ENCODE results near the gene KCTD21.
"Not testable (repeated sequence)": the region's sequence is repeated elsewhere in the genome, so short reads cannot be mapped to it uniquely, and the experiment has no call there.

The KCTD21 gene, protein sequence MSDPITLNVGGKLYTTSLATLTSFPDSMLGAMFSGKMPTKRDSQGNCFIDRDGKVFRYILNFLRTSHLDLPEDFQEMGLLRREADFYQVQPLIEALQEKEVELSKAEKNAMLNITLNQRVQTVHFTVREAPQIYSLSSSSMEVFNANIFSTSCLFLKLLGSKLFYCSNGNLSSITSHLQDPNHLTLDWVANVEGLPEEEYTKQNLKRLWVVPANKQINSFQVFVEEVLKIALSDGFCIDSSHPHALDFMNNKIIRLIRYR

DNA sequence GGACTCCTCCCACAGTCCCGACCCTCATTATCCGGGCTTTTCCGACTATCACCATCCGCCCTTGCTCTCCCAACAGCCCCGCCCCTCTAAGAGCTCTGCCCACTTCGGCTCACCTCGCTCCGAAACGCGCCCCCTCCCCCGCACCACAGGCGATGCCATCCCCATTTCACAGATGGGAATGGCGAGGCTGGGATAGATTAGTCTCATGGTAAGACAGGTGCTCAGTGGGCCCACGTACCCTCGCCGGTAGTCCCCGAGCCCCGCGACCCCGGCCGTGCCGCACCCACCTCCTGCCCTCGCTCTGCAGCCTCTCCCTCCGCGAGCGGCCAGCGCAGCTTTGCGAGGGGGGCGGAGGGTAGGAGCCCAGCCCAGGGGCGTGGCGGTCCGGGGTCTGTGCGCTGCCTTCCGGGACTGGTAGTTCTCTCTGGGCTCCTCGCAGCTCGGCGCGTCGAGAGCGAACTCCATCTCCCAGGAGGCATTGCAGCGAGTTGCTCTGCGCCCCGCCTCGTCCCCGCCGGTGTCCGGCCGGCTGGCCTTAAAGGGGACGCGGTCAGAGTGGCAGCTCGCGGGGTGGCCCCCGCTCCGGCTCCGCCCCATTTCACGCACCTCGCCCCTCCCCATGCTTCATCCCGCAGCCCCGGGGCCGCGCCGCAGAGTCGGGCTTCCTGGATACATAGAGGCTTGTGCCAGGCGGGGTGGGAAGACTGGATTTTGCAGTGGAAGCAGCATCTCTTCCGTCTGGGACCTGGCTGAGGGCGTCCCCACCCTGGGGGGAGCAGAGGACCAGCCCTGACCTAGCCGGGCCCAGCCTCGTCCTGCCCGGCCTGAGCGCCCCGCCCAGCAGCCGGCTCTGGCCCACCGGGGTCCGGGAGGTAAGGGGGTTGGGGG lies at the start of gene KCTD21, which contains the start of gene USP35:
Gene KCTD21 (minus strand): TSS at position 341 of the 888 bp plus-strand sequence. CDS start 14,072 bp downstream, outside the sequence.
Gene USP35 (plus strand): TSS at position 634 of the 888 bp plus-strand sequence. CDS start 7,327 bp downstream, outside the sequence.
- FAIRE-seq, result peak; percentile 84

DNA sequence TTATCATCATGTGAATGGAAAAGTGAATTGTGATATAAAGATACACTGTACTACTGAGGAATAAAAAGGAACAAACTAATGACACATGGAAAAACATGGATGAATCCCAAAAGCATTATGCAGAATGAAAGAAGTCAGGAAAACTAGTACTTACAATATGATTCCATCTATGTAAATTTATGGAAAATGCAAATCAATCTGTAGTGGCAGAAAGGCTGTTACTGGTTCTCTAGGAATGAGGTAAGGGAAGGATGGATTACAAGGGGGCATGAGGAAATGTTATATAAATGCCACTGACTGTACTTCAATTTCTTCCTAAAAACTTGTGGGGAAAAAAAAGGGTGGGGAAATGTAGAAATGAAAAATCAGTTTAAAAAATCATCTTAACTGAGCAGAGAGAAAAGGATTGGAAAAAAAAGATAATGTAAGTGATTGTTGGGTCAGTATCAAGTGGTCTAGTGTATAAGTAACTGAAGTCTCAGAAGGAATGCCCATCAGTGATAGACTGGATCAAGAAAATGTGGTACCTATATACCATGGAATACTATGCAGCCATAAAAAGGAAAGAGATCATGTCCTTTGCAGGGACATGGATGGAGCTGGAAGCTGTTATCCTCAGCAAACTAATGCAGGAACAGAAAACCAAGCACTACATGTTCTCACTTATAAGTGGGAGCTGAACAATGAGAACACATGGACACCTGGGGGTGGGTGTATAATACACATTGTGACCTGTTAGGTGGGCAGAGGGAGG lies 49.0 kb upstream of the KCTD21 start:
- no peak for FAIRE-seq

DNA sequence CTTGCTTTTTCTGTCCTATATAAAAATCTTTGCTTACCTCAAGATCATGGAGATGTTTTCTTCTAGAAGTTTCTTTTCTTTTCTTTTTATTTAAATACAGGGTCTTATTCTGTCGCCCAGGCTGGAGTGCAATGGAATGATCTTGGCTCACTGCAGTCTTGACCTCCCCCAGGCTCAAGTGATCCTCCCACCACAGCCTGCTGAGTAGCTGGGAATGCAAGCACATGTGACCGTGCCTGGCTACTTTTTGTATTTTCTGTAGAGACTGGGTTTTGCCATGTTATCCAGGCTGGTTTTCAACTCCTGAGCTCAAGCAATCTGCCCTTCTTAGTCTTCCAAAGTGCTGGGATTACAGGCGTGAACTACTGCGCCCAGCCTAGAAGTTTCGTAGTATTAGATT lies 45.6 kb upstream of the KCTD21 start:
- FAIRE-seq, result no peak

DNA sequence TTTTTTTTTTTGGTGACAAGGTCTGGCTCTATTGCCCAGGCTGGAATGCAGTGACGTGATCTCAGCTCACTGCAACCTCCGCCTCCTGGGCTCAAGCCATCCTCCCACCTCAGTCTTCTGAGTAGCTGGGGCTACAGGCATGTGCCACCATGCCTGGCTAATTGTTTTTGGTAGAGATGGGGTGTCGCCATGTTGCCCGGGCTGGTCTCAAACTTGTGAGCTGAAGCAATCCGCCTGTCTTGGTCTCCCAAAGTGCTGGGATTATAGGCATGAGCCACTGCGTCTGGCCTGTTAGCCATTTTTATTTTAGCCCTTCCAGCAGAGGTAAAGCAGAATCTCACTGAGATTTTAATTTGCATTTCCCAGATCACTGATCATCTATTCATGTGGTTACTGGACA lies 44.6 kb upstream of the KCTD21 start:
- FAIRE-seq, result not testable (repeated sequence)

DNA sequence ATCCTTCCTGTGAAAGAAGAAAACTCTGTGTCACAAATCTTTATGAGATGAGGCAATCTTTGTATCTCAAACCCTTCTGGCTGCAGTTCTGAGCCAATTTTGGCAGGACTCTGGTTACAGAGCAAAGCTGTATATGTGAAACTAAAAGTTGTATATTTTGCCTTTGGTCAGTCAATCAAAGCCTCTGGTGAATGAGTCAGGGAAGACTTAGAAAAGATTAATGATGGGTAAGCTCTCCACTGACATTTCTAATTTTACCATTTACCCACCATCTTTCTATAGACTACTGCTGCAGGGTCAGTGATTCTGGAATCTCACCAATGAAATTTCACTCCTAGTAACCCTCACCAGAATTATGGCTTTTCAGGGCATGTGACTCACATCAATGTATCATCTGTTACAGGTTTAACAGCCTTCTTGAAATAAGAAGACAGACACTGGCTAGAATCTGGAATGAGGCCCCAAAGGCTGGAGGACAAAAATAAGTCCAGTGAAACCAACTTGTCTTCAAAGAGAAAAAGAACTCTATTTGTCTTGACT lies 43.6 kb upstream of the KCTD21 start:
- no peak for FAIRE-seq

DNA sequence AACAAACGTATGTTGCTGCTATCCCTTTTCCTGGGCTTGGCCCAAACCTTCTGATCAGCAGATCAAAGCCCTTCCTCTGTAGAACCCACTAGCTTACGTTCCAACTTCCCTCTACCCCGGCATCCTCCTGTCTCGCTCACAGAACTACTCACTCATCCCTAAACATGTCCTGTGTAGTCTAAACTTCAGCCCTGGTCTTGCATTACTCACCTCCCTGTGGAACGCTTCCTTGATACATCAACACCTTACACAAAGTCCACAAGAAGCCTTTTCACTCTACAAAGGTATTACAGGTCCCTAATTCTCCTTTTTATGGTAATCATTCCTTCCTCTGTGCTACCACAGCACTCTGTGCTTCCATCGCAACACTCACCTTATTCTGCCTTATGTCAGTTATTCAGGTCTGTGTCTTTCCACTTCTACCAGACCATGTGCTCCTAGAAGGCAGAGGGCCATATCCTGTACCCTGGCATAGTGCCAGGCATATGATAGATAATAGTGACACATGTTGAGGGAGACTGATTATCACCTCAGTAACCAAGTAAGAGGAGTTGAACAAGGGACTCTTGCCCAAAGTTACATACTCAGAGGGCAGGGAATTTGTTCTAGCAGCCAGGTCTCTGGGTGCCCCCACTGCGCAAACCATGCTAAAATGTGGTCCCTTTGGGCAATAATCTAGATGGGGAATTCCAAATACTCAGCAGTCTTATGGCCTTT lies 41.9 kb upstream of the KCTD21 start:
- no peak for FAIRE-seq

DNA sequence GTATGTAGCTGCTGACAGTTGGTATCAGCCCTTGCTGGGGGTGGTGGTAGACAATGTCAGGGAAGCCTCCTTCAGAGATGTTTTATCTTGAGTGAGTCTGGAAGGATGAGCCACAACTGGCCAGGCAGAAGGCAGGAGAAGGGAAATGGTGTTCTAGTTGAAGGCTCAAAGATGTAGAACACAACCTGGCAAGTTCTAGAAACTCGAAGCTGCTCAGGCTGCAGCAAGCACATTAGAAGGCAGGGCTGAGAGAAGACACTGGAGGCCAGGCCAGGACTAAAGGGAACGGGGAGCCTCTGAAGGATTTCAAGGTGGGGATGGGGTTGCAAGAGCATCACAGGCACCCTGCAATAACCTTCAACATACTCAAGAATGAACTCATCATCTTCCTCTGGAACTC lies 40.7 kb upstream of the KCTD21 start:
- no peak for FAIRE-seq

DNA sequence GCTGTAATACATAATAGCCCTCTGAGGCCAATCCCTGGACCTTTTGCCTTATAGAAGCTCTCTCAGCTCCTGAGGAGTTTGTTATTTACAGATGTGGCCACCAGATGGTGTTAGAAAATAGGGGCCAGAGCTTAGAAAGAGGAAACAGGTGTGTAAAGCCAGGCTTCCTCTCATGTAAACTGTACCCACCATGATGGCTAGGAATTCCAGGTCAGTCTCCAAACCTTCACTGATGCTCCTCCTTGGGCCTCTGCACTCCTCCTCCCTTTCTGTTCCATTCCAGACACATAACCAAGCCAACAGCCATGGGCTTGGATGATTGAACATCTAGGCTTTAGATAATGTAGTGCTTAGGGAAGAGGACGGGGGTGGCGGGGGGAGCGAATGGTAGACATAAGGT lies 40.0 kb upstream of the KCTD21 start:
- FAIRE-seq, result no peak

DNA sequence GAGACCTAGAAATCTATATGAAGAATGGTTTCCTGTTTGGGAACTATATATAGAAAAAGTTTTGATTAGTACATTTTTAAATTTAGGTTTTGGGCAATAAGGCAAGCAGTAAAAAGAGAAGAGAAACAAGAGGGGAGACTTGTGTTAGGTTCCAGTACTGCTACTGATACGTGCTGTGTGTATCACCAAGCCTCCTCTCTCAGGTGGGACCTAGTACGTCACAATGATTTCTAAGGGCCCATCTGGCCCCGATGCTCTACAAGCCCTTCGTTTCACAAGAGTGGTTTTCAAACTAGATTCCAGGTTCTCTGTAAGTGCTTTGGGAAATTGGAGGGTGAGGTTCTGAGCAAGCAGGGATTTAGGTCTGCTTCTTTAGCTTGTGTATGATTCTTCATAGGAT lies 39.5 kb upstream of the KCTD21 start:
- no peak for FAIRE-seq

DNA sequence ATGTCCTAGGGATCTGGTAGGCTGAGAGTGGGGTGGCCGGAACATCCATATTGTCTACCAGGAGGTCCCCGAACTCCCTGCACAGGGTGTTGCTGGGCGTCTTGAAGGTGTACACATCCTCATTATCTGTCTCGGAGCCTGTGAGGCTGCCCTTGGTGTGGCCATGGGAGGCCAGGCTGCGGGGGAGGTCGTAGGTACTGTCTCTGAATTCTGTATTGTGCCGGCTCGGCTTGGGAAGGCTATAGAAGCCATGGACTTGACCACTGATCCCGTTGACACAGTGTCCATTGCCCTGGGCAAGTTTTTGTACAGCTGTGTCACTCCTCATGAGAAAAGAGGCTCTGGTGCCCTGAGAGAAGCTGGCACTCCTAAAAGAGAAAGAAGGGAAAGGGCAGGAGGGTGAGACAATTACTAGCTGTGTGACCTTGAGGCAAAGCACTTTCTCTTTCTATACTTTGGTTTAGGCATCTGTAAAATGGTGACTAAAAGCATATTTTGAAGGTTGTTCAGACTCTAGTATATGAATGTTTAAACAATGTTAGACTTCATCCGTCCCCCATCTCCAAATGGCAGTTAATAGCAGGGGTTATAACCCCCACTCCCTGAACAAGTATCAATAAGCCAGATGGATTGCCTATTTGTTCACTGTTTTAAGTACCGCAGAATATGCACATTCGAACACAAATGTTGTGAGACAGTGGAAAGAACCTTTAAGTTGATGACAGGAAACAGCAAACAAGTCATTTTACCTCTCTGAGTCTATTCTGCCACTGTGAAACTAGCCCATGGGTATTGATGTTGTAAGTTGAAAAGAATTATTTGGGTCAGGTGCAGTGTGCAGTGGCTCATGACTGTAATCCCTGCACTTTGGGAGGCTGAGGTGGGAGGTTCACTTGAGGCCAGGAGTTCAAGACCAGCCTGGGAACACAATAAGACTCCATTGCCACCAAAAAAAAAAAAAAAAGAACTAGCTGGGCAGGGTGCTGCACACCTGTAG lies 38.6 kb upstream of the KCTD21 start:
- no peak for FAIRE-seq

DNA sequence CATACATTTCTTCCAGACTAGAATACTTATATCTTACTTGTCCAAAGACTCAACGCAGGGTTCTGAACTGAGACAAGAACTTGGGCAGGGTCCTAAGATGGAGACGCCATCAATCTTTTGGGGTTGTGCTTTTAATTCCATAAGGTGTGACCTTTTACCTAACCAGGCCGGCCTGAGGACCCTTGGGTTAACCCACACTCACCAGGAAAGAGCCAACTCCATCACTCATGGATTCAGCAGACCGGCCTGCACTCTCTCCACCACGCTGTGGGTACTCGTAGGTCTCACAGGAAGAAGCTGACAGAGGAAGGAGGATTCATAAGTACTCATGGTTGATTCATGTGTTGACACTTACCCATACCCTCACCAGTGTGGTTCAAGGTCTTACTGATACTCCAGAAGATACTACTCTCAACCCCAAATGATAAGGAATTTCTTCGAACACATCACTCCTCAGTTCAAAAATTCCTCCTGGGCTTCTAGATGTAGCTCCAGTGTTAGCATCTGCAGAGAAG lies 36.5 kb upstream of the KCTD21 start:
- FAIRE-seq, result no peak

DNA sequence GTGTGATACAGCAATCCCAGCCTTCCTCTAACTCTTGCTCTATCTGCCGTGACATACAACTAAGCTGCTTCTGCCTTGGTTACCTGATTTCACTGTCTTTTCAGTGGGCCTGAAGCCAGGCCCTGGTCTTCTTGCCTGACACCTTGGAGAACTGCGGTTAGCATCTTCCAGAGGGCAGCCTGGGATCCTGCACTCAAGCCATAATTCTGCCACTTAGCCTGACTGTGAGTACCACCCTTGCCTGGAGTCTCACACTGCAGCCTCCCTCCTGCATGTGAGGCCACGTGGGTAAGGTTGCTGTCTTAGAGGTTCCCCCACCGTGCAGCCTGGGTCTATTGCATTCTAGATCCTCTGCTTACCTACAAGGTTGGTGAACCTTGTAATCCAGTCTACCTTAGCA lies 36.1 kb upstream of the KCTD21 start:
- no peak for FAIRE-seq

DNA sequence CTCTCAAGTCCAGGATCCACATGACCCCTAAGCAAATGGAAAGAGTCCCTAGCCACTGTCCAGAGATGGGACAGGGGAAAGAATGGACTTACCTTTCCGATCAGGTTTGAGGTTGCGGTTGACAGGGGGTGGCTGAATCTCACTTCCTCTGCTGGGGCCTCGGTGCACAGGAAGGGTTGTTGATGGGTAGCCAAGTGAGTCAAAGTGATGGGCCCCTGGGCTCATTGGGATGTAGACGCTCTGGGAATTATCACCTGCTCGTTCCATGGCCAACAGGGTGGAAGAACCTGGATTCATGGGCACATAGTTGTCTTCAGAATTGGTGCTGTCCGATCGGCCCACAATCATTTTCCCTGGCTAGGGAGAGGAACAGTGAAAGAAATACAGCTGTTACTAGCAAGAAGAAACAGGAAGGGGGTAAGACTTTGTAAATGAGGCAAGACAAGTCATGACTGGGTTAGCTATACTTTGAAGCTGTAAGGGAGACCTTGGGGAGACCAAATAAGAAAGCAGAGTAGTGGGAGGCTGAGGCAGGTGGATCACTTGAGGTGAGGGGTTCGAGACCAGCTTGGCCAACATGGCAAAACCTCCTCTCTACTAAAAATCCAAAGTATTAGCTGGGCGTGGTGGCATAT lies 35.0 kb upstream of the KCTD21 start:
- no peak for FAIRE-seq

DNA sequence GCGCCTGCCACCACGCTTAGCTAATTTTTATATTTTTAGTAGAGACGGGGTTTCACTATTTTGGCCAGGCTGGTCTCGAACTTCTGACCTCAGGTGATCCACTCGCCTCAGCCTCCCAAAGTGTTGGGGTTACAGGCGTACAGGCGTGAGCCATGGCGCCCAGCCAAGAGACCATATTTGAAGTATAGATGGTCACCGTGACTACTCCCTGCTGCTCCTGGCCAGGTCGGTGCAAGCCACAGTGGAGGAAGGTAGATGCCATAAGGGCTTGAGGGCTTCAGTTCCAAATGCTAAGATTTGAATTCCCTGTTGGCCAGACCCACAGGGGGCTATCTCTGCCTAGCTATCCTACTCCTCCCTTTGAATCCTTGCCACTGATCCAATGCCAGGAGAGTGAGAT lies 34.3 kb upstream of the KCTD21 start:
- not testable (repeated sequence) for FAIRE-seq

DNA sequence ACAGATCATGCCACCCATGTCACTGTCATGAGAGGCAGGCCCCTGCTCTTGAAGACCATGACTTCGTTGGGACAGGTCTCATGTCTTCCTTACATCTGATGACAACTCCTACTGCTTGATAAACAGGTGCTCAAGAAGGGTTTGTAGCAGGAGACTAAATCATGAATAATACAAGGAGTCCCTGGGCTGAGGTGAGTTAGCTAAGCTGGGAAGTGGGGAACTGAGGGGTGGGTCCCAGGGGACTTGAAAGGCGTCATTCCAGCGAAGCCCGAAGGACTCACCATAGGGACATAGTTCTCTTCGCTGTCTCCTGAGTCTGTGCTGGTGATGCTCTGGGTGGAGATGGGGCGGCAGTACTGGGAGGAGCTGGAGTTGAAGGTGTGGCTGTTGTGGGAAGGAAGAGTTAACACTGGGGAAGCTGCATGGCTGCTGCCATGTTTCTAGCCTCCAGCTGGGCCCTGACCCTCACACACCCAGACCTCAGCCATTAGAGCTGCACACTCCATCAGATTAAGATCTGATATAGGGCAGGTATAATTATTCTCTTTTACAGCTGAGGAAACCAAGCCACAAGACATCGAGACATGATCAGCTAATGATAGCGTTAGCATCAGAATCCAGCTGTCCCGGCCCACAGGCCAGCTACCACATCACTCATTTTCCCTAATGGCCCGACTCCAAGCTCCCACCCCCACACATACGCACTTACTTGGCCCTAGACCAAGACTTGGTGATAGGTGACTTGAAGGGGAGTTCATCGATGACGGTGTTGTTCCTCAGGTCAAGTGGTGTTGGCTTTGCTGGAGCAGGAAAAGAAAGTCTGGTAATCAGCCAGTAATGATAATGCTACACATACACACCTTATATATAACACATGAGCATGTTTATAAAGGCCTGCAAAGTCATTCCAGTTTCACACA lies 33.2 kb upstream of the KCTD21 start:
- FAIRE-seq, result no peak

DNA sequence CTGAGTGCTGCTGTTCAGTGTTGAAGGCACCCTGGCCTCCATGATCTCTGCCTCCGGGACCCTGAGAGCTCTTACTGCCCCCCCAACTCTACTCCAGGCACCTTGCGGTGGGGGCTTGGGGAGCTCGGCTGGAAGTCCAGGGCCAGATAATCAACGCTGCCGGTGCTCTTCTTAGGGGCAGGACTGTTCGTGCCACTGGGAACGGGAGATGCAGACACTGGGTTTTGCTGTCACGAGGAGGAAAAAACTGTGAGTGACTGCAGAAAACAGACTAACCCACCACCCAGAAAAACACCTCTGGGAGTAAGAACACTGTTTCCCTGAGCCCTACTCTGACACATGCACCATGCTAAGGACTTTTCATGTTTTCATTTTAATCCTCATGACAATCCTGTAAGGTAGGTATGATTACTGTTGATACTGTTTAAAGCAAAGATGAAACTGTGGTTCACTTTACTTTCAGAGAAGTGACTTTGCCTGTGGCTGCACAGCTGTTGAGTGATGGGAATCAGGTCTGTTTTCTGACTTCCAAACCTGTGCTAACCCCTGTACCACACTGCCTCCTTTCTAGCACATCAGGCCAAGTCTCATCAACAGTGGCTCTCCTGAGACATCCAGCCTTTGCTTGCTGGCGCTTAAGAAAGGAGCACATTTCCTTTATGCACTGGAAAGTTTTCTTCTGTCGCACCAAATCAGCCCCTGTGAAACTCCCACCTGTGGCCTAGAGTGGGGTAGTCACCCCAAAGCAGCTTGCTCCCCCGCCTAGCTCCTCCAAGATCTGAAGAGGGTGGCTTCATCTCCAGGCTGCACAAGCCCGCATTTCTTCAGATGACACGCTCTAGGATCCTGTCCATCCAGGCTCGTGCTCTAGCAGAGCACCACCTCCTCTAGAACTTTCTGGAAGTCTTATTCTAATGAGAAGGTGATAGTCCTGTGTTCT lies 32.1 kb upstream of the KCTD21 start:
- no peak for FAIRE-seq

DNA sequence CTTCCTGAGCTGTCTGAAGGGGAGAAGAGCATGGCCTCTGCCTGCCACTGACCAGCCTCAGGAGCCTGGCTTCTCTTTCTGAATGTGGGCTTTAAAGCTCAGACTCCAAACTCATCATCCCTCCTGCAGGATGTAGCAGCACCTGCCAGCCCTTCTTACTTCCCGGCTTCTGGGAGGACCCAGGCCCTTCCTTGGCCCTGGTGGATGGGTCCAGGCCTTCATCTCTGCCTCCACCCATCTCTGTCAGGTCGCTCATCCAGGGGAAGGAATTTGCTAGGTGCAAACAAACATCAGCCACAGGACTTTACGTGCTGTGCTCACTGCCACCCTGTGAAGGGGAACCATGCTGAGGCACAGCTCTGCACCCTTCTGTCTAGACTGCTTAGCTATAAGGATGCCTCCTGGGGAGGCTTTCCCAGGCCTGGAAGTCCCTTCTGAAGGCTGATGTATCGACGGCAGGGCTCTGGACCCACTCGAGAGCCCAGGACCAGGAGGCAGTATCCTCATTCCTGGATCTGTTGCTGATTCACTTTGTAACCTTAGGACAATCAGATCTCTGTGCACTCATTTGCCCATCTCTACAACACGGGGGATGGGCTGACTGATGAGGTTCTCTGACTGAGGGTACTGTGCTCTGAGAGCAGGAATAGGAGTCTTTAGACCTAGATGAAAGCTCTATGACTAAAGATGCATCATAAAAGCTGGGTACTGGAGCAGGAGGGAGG lies 31.2 kb upstream of the KCTD21 start:
- no peak for FAIRE-seq
